Sigmoid colon (tissue), 3 donors: ENCODE measurements around the gene MSANTD2.

Experiments used
- POLR2A ChIP-seq, 2 donors: fragments of 450-650 bp; IDR thresholded peaks; one replicate each; pipeline ENCODE4 v1.6.1; 2016; ENCODE audit warnings: antibody characterized with exemption in 2 of 2, mild to moderate bottlenecking in 2 of 2, moderate library complexity in 2 of 2
- TF ChIP-seq, protein P1 (sequence below), 4 experiments: fragments of 450-650 bp in 3 of 4; fragments of 200-600 bp in 1 of 4; IDR thresholded peaks; one replicate each; pipeline ENCODE4 v1.5.1; 2016 to 2019; ENCODE audit warnings: antibody characterized with exemption in 4 of 4, mild to moderate bottlenecking in 3 of 4, moderate library complexity in 2 of 4

DNA sequence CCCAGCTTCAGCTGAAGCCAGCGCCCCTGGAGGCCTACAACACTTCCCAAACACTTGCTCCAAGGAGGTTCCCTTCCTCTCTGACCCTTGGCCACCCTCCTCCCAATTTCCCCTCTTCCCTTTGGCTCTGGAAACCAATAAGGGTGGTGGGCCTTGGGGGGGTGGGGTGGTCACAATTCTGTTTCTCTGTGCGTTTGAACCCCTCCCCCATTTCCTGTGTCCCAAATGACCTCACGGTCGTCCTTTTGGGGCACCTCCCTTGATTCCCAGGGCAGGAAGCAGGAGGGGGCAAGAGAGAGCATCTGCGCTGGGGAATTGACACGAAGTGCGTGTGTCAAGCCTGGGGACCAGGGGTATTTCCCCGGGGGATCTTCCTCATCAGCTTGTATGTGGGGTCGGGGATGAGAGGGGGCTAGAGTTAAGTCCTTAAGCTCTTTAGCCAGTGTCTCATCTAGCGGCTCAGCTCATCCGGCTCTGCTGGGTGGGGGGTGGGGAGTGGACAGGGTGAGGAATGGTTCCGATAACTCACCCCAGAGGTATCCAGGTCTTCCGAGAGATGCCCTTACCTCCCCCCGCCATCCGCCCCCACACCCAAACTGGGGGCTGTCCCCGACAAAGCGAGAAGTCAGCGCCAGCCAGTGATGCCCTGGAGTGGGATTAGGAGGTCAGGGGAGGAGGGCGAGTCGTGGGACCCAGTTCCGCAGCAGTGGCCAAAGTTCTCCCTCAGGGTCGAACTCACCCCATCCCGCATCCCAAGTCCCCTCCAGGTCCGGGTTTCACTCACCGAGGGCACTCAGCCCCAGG lies 38.7 kb downstream of the MSANTD2 start:
- TF ChIP-seq, protein P1, sequence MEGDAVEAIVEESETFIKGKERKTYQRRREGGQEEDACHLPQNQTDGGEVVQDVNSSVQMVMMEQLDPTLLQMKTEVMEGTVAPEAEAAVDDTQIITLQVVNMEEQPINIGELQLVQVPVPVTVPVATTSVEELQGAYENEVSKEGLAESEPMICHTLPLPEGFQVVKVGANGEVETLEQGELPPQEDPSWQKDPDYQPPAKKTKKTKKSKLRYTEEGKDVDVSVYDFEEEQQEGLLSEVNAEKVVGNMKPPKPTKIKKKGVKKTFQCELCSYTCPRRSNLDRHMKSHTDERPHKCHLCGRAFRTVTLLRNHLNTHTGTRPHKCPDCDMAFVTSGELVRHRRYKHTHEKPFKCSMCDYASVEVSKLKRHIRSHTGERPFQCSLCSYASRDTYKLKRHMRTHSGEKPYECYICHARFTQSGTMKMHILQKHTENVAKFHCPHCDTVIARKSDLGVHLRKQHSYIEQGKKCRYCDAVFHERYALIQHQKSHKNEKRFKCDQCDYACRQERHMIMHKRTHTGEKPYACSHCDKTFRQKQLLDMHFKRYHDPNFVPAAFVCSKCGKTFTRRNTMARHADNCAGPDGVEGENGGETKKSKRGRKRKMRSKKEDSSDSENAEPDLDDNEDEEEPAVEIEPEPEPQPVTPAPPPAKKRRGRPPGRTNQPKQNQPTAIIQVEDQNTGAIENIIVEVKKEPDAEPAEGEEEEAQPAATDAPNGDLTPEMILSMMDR (IDR thresholded peaks at IDR 0.05), result no peak
- no peak for TF ChIP-seq POLR2A (IDR thresholded peaks at IDR 0.05)
